B cell (primary cell): ENCODE measurements around the gene OXSR1. TPM values are rescaled to one million over a fixed set of nuclear protein-coding genes. Genes with fewer than 3 reads are reported as not detected.
"Not testable (repeated sequence)": the region's sequence is repeated elsewhere in the genome, so short reads cannot be mapped to it uniquely, and the experiment has no call there.

Experiments used
- ATAC-seq: fragments of 200-7000 bp; cut with Tn5 transposase; one replicate; pipeline ENCODE4 v1.10.0; 2021; ENCODE audit warnings: low read depth, mild to moderate bottlenecking, moderate number of reproducible peaks, moderate library complexity
- CTCF ChIA-PET: fragments of 350-600 bp; sonication (Branson Sonifier 250); formaldehyde crosslinking; loops from one replicate; lab custom pipeline; 2021; ENCODE audit warnings: antibody characterized with exemption, inconsistent platforms; lab: Charles Lee
- POLR2A ChIA-PET: fragments of 350-600 bp; sonication (Branson Sonifier 250); formaldehyde crosslinking; loops from one replicate; lab custom pipeline; 2021; ENCODE audit warnings: antibody characterized with exemption; lab: Charles Lee
- DNase-seq: peaks from one replicate; pipeline ENCODE4 v3.0.0; 2013
- H2AFZ ChIP-seq: 2 replicates; pipeline ENCODE4 v1.6.1; 2012; ENCODE audit warnings: mild to moderate bottlenecking, low read depth, low read length; ENCODE audit not compliant: insufficient read depth, poor library complexity, severe bottlenecking
- H3K27ac ChIP-seq, 2 donors: 1 replicate in 1 of 2; 2 replicates in 1 of 2; pipeline ENCODE4 v1.5.1; 2012 to 2013; ENCODE audit warnings: low read length in 2 of 2, mild to moderate bottlenecking in 2 of 2, moderate library complexity in 1 of 2
- H3K27me3 ChIP-seq, 4 experiments: fragments of 200-600 bp in 1 of 4; sonication (generic) in 1 of 4; replicated peaks in 1 of 4; 1 replicate in 2 of 4; 2 replicates in 2 of 4; pipeline versions ENCODE4 v1.6.1 to v1.7.0; 2013 to 2016; ENCODE audit warnings: low read length in 3 of 4, mild to moderate bottlenecking in 2 of 4, mixed read lengths in 1 of 4, moderate library complexity in 1 of 4; ENCODE audit not compliant: insufficient read depth in 4 of 4, control insufficient read depth in 3 of 4; ENCODE audit errors: control extremely low read depth in 1 of 4
- H3K36me3 ChIP-seq, 2 experiments: replicated peaks in 1 of 2; 1 replicate in 1 of 2; 2 replicates in 1 of 2; pipeline versions ENCODE4 v1.6.1 to v1.7.1; 2013; ENCODE audit warnings: low read length in 1 of 2; ENCODE audit not compliant: insufficient read depth in 2 of 2, control insufficient read depth in 1 of 2; ENCODE audit errors: control extremely low read depth in 1 of 2, extremely low read depth in 1 of 2
- H3K4me1 ChIP-seq, 2 donors: fragments of 200-600 bp in 1 of 2; sonication (generic) in 1 of 2; 1 replicate in 1 of 2; 2 replicates in 1 of 2; pipeline versions ENCODE4 v1.5.1 to v1.6.1; 2013 to 2017; ENCODE audit warnings: low read length in 2 of 2; ENCODE audit not compliant: control insufficient read depth in 2 of 2, insufficient read depth in 2 of 2
- H3K4me2 ChIP-seq: replicated peaks from 2 replicates; pipeline ENCODE3; 2012; ENCODE audit warnings: mild to moderate bottlenecking, low read depth, low read length; ENCODE audit not compliant: poor library complexity, severe bottlenecking
- H3K4me3 ChIP-seq, 5 experiments: fragments of 200-600 bp in 1 of 5; sonication (generic) in 1 of 5; 1 replicate in 3 of 5; 2 replicates in 2 of 5; pipeline versions ENCODE4 v1.5.1 to v1.7.0; 2011 to 2016; ENCODE audit warnings: low read length in 4 of 5, mild to moderate bottlenecking in 4 of 5, low read depth in 2 of 5, control low read depth in 1 of 5, moderate library complexity in 1 of 5; ENCODE audit not compliant: insufficient read depth in 1 of 5; ENCODE audit errors: control extremely low read depth in 1 of 5, extremely low read depth in 1 of 5
- H3K79me2 ChIP-seq: fragments of 200-600 bp; sonication (generic); one replicate; pipeline ENCODE4 v1.6.0; 2016; ENCODE audit warnings: low read length; ENCODE audit not compliant: control insufficient read depth, insufficient read depth
- H3K9ac ChIP-seq: fragments of 200-600 bp; sonication (generic); 2 replicates; pipeline ENCODE4 v1.6.1; 2017; ENCODE audit warnings: mild to moderate bottlenecking, low read length, moderate library complexity
- H3K9me3 ChIP-seq, 3 donors: one replicate each; pipeline versions ENCODE4 v1.6.1 to v1.7.1; 2013; ENCODE audit warnings: low read length in 2 of 3; ENCODE audit not compliant: control insufficient read depth in 2 of 3, insufficient read depth in 1 of 3; ENCODE audit errors: control extremely low read depth in 1 of 3
- H4K20me1 ChIP-seq: 2 replicates; pipeline ENCODE4 v1.6.0; 2012; ENCODE audit warnings: mild to moderate bottlenecking, low read length; ENCODE audit not compliant: insufficient read depth, control insufficient read depth, poor library complexity, severe bottlenecking
- H3K27ac Mint-ChIP-seq: one replicate; pipeline ENCODE4 v1.8.0; 2021; ENCODE audit warnings: mixed read lengths
- H3K27me3 Mint-ChIP-seq: one replicate; pipeline ENCODE4 v1.8.0; 2021; ENCODE audit warnings: mixed read lengths
- H3K4me1 Mint-ChIP-seq: one replicate; pipeline ENCODE4 v1.8.0; 2021; ENCODE audit warnings: mixed read lengths
- H3K4me3 Mint-ChIP-seq: one replicate; pipeline ENCODE4 v1.8.0; 2021; ENCODE audit warnings: mixed read lengths
- H3K9me3 Mint-ChIP-seq: one replicate; pipeline ENCODE4 v1.8.0; 2022; ENCODE audit warnings: mixed read lengths; ENCODE audit not compliant: insufficient read depth
- CTCF ChIP-seq: fragments of 200-600 bp; IDR thresholded peaks from one replicate; pipeline ENCODE4 v1.8.0; 2022; ENCODE audit warnings: antibody characterized with exemption, mild to moderate bottlenecking
- EZH2 ChIP-seq: IDR thresholded peaks from 2 replicates; pipeline ENCODE4 v1.6.1; 2012; ENCODE audit warnings: borderline replicate concordance, low read depth, mild to moderate bottlenecking, moderate library complexity, low read length; ENCODE audit not compliant: insufficient read depth, poor library complexity, severe bottlenecking
- WGBS: methylation state at CpG from one replicate; pipeline ENCODE4 v1.1.5; 2013; ENCODE audit warnings: missing lambda C conversion rate; ENCODE audit not compliant: insufficient coverage; 5-methylcytosine and 5-hydroxymethylcytosine counted together
- intact Hi-C: fragments of 100-400 bp; cut with micrococcal nuclease; formaldehyde crosslinking; loops from one replicate; pipeline ENCODE4 v1.10.0; 2022
- polyA plus RNA-seq: library from polyadenylated mRNA; depleted of rRNA; stranded (reverse); fragments of >200 nt; gene quantifications from 2 replicates; pipeline ENCODE4 v1.2.3, GENCODE V29; 2012
- total RNA-seq, 2 donors: library from RNA; stranded (reverse); fragments of 120-200 nt in 1 of 2; gene quantifications; 1 replicate in 1 of 2; 2 replicates in 1 of 2; pipeline versions ENCODE4 v1.2.3 to v1.2.4, GENCODE V29; 2013 to 2022

The OXSR1 gene
- total and polyA plus RNA-seq, 2 donors (not counting 1 experiment from before 2014, with no cell fraction given), result 15.5 to 41.5 TPM

- no peak overlapping the region for H3K4me3 Mint-ChIP-seq
- Histone ChIP-seq H3K4me1 (peaks cover 17 to 32% of the 10 kb centered on the region in 2 donors), H3K9ac (no peak overlapping the region), H3K4me3 (no peak overlapping the region), H3K9me3 (no peaks in the 10 kb centered on the region), H3K79me2 (peaks cover 71% of the 10 kb centered on the region), H4K20me1 (peaks cover 41% of the 10 kb centered on the region), H3K36me3 (peaks cover 5 to 57% of the 10 kb centered on the region in 2 experiments), H3K27me3 (no peaks in the 10 kb centered on the region), H3K27ac (no peak overlapping the region), H2AFZ (no peak overlapping the region), H3K4me2 (no peak overlapping the region)
- TF ChIP-seq EZH2 (no peak), CTCF (no peak)
- 98% methylated on average over 7 of the region's 10 CpGs for WGBS
- peaks cover 38% of the 10 kb centered on the region for H3K4me1 Mint-ChIP-seq
- H3K27ac Mint-ChIP-seq, result no peak overlapping the region
- H3K9me3 Mint-ChIP-seq, result no peaks in the 10 kb centered on the region
- ATAC-seq, result no peak
- intact Hi-C loops, result loop anchor here (10.0 kb wide), 1 partner anchor 971 kb away; the partner anchor contains the start of genes GORASP1 and TTC21A
- ChIA-PET CTCF (interaction anchor here (0.9 kb wide), 1 partner anchor 213 kb away, joined by 3 read pairs; no protein-coding TSS in a partner anchor), POLR2A (no interaction called here)
- DNase-seq, result no peak
- no peaks in the 10 kb centered on the region for H3K27me3 Mint-ChIP-seq
Observed at GRCh38 chr3:38133557-38134405, 31.6 kb upstream of the OXSR1 start.

- H3K4me1 ChIP-seq, result peaks cover 22 to 38% of the 10 kb centered on the region in 2 donors
- peaks cover 47% of the 10 kb centered on the region for H3K4me1 Mint-ChIP-seq
Observed at GRCh38 chr3:38134517-38135143, 30.7 kb upstream of the OXSR1 start.

GRCh38 chr3:38135621-38136277 is 29.6 kb upstream of the OXSR1 start:
- H3K4me1 ChIP-seq, result peaks cover 34 to 49% of the 10 kb centered on the region in 2 donors
- peak overlapping the region; percentile 95 for H3K9ac ChIP-seq

More at GRCh38 chr3:38134517-38135143, 30.7 kb upstream of the OXSR1 start:
- H3K4me3 ChIP-seq, H2AFZ ChIP-seq, H3K9me3 ChIP-seq, H3K9ac ChIP-seq, H3K27me3 Mint-ChIP-seq, DNase-seq, H3K4me2 ChIP-seq, CTCF ChIA-PET, H3K27ac ChIP-seq, ATAC-seq, POLR2A ChIA-PET, H3K27me3 ChIP-seq, H3K9me3 Mint-ChIP-seq: not testable (repeated sequence)
- Histone ChIP-seq H4K20me1 (peaks cover 36% of the 10 kb centered on the region), H3K36me3 (peaks cover 5 to 48% of the 10 kb centered on the region in 2 experiments), H3K79me2 (peaks cover 79% of the 10 kb centered on the region)
- intact Hi-C loops, result loop anchor here (5.0 to 10.0 kb wide), 4 partner anchors 213 to 1273 kb away; partner anchors contain the start of genes GORASP1, RPSA, SLC25A38 and TTC21A
- Mint-ChIP-seq H3K4me3 (peak overlapping the region; percentile 92), H3K27ac (peak overlapping the region; percentile 94)
- WGBS, result 97% methylated on average over 9 of the region's 10 CpGs

More at GRCh38 chr3:38135621-38136277, 29.6 kb upstream of the OXSR1 start:
- ChIA-PET CTCF (interaction anchor here (1.2 to 4.9 kb wide), 3 partner anchors 12 to 161 kb away, joined by 3 to 41 read pairs (median 7); partner anchors contain the start of gene OXSR1), POLR2A (interaction anchor here (4.1 kb wide), 1 partner anchor 29 kb away, joined by 75 read pairs; the partner anchor contains the start of gene OXSR1)
- peak overlapping the region; percentile 94 for H3K27ac Mint-ChIP-seq
- H4K20me1 ChIP-seq, result peaks cover 36% of the 10 kb centered on the region
- H3K4me1 Mint-ChIP-seq, result peaks cover 56% of the 10 kb centered on the region
- WGBS, result 0% methylated on average over 2 of the region's 10 CpGs
- DNase-seq, result peak; percentile 47
- H3K27me3 Mint-ChIP-seq, H3K27me3 ChIP-seq, H3K9me3 Mint-ChIP-seq, ATAC-seq, H3K9me3 ChIP-seq: not testable (repeated sequence)
- peak overlapping the region; percentile 88 for H3K4me2 ChIP-seq
- peak overlapping the region; percentile 99 for H2AFZ ChIP-seq
- H3K27ac ChIP-seq, result peak overlapping the region; percentile 35 to 85
- H3K79me2 ChIP-seq, result peaks cover 76% of the 10 kb centered on the region
- peak overlapping the region; percentile 84 to 98 (median 92) for H3K4me3 ChIP-seq
- peaks cover 1 to 38% of the 10 kb centered on the region in 2 experiments for H3K36me3 ChIP-seq
- peak overlapping the region; percentile 92 for H3K4me3 Mint-ChIP-seq
- intact Hi-C loops, result loop anchor here (5.0 to 10.0 kb wide), 4 partner anchors 212 to 1272 kb away; partner anchors contain the start of genes GORASP1, RPSA, SLC25A38 and TTC21A
